Left ventricle myocardium inferior (tissue), 1 donor: ENCODE results near the gene COL1A1. TPM values are rescaled to one million over a fixed set of nuclear protein-coding genes. Genes with fewer than 3 reads are reported as not detected.

Experiments
- DNase-seq: peaks from one replicate; pipeline ENCODE4 v3.0.0-alpha.2; 2020
- H3K27ac ChIP-seq: fragments of 200-600 bp; replicated peaks from 2 replicates; pipeline ENCODE4 v1.8.0; 2021
- H3K27me3 ChIP-seq: fragments of 200-600 bp; 2 replicates; pipeline ENCODE4 v1.8.0; 2021; ENCODE audit warnings: low read depth
- H3K36me3 ChIP-seq: fragments of 200-600 bp; 2 replicates; pipeline ENCODE4 v1.8.0; 2021
- H3K4me1 ChIP-seq: fragments of 200-600 bp; 2 replicates; pipeline ENCODE4 v1.8.0; 2021
- H3K4me3 ChIP-seq: fragments of 200-600 bp; 2 replicates; pipeline ENCODE4 v1.8.0; 2021; ENCODE audit warnings: mild to moderate bottlenecking, moderate library complexity
- H3K9me3 ChIP-seq: fragments of 200-600 bp; replicated peaks from 2 replicates; pipeline ENCODE4 v1.8.0; 2021
- intact Hi-C: fragments of 100-400 bp; cut with micrococcal nuclease; formaldehyde crosslinking; loops from one replicate; pipeline ENCODE4 v1.11.0; 2022
- total RNA-seq: library from RNA; stranded (reverse); fragmentation: NEBNext Ultra II Directional; extraction: Animal tissue kit (Norgen Biotek cat#: 25700); gene quantifications from one replicate; pipeline ENCODE4 v1.2.1, GENCODE V29; 2021
- TF ChIP-seq, protein P1 (sequence below): fragments of 200-600 bp; IDR thresholded peaks from 2 replicates; pipeline ENCODE4 v1.8.0; 2021; ENCODE audit warnings: antibody characterized with exemption, mild to moderate bottlenecking, borderline replicate concordance
- donor health status: DM: no; HTN: yes; CAD: no; lungs with severe emphysema.

The COL1A1 gene
- total RNA-seq, 1 donor from 2014 or later, result 45.8 TPM

DNA sequence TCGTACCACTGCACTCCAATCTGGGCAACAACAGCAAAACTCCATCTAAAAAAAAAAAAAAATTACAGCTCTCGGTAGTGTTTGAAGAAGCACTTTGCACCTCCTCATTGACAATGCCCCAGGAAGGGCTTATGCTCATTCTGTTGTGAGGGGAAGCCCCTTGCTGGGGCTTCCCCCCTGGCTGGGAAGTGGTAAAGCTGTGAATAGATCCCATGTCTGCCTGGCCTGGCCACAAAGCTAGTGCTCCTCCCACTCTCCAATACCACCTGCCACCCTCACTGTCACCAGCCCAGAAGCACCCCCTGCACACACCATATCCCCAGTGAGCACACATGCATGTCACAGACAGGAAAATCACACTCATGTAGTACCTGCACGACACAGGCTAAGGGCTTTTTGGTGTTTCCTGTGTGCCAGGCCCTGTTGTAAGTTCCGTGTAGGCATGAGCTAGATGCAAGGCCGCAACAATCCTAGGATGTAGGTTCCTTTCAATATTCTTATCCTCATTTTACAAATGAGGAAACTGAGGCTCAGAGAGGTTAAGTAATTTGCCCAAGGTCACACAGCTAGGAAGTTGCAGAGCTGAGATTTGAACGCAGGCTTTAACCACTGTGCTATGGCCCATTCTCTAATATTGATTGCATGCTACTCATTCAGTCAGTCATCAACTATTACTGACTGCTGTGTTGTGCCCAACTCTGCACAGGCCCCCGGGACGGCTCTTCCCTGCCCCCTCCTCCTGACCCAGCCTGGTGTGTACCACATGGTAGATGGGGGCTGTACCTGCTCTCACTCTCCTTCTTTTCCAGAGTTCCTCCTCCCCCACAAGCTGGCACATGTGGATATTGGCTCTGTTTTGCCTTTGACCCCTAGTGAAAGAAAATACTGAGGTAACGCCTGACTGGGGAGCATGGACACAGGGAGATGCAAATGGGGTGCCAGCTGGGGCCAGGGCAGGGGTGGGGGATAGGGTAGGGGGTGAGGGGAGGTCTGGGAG is 11.9 kb upstream of the COL1A1 start:
- no peak overlapping the region for H3K4me3 ChIP-seq
- H3K9me3 ChIP-seq, result no peaks in the 10 kb centered on the region
- intact Hi-C loops, result no loop called here
- peak overlapping the region; percentile 27 for H3K27ac ChIP-seq
- H3K36me3 ChIP-seq, result no peaks in the 10 kb centered on the region
- H3K4me1 ChIP-seq, result peaks cover 56% of the 10 kb centered on the region
- TF ChIP-seq, protein P1, sequence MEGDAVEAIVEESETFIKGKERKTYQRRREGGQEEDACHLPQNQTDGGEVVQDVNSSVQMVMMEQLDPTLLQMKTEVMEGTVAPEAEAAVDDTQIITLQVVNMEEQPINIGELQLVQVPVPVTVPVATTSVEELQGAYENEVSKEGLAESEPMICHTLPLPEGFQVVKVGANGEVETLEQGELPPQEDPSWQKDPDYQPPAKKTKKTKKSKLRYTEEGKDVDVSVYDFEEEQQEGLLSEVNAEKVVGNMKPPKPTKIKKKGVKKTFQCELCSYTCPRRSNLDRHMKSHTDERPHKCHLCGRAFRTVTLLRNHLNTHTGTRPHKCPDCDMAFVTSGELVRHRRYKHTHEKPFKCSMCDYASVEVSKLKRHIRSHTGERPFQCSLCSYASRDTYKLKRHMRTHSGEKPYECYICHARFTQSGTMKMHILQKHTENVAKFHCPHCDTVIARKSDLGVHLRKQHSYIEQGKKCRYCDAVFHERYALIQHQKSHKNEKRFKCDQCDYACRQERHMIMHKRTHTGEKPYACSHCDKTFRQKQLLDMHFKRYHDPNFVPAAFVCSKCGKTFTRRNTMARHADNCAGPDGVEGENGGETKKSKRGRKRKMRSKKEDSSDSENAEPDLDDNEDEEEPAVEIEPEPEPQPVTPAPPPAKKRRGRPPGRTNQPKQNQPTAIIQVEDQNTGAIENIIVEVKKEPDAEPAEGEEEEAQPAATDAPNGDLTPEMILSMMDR, result no peak
- peaks cover 31% of the 10 kb centered on the region for H3K27me3 ChIP-seq
- no peak for DNase-seq

DNA sequence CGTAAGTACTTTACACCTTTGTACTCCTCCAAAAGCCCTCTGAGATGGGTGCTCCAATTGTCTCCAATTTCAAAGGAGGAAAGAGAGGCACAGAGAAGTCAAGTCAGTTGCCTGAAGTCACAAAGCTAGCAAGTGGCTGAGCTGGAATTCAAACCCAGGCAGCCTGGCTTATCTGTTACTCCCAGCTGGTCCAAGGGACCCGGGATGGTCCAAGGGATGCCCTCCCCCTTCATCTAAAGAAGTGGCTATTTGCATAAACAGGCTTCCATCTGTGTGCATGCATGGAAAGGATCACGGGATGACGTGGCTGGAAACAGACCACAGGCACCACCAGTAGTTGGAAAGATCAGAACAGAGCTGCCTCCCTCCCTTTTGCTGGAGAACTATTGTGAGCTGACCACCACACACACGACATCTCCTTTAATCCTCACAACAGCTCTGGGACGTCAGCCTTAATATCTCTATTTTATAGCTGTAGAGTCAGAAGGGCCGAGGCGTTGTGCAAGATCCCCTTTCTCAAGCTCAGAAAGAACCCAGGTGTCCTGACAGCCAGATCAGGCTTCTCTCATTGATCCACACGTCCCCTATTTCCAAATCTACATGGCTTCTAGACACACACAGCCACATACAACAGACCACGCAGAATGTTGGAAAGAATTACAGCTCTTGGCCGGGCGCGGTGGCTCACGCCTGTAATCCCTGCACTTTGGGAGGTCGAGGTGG is 10.9 kb upstream of the COL1A1 start:
- TF ChIP-seq, protein P1, result no peak
- intact Hi-C loops, result no loop called here
- H3K36me3 ChIP-seq, result no peaks in the 10 kb centered on the region
- H3K27ac ChIP-seq, result peak overlapping the region; percentile 84
- H3K4me1 ChIP-seq, result peaks cover 53% of the 10 kb centered on the region
- no peaks in the 10 kb centered on the region for H3K9me3 ChIP-seq
- no peak overlapping the region for H3K4me3 ChIP-seq
- DNase-seq, result no peak
- H3K27me3 ChIP-seq, result peaks cover 41% of the 10 kb centered on the region

DNA sequence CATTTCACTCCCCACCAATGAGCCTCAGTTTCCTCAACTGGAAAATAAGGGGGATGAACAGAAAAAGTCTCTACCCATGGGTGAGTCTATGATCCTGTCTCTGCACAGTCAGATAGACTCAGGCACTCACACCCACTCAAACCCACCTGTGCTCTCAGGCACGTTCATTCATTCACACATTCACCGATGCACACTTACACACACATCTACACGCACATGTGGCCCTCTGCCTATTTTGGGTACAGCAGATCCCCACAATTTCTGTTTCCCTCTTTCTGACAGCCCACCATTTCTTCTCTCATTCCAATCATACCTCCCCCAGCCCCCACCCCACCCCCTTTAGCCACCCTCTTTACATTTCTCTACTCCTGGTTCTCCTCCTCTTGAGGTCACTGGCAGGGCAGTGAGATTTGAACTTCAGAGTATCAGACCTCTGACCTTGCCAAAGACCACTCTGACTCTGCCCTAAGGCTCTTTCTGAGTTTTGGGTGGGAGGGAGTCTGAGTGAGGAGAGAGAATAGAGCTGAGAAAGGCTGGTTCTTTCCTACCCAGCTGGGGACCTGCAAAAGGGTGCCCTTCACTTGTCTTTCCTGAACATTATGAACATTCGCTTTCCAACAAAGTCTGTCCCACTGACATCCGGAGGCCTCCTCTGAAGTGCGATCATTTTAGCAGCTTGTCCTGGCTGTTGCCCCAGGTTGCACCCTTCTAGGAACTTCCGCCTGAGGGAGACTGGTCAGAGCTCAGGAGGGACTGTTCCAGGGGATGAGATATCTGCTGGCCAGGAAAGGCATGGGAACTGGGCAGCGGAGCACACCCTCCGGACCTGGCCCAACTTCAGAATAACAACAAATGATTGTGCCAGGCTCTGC is 10.1 kb upstream of the COL1A1 start:
- Histone ChIP-seq H3K4me3 (no peak overlapping the region), H3K36me3 (no peaks in the 10 kb centered on the region), H3K27me3 (peaks cover 49% of the 10 kb centered on the region), H3K9me3 (no peaks in the 10 kb centered on the region), H3K27ac (peak overlapping the region; percentile 84), H3K4me1 (peaks cover 59% of the 10 kb centered on the region)
- TF ChIP-seq, protein P1, result no peak
- DNase-seq, result no peak
- intact Hi-C loops, result no loop called here

DNA sequence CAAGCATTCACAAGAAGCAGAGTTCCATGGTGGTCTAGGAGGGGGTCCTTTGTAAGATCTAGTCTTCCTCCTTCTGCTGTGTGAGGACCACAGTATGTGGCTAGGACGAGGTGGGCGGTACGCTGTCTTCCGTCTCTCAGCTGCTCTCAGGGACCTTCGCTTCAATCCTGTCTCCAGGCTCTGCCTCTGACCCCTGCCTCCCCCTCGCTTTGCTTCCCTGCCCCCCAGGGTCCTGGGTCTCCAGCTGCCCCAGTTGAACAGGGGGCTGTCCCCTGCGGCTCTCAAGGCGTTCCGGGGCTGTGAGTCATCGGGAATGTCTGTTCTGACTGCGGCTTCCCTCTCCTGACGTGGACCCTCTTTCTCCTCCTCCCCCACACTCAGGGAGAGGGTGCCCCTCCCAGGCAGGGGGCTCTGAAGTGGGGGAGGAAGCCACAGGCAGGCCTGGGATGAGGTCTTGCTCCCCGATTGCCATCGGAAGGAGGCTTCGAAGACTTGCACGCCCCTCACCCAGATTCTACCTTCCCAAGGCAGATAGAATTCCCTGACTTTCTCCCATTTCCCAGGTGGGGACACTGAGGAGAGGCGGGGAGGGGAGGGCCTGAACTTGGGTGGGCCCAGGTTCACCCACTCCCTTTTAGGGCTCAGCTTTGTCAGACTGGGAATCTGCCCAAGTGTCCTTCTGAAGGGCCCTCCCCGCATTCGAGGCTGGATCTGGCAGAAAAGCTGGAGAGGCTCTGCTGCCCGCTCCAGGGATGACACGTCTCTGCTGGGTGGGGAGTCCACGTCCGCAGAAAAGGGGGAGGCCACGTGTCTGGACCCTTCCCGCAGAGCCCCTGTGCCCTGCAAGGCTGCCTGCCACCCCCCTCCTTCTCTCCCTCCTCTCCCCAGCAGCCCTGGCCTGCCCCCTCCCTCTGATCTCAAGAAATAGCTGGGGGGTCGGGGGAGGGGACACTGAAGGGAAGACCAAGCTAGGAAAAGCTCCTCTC is 9.1 kb upstream of the COL1A1 start:
- Histone ChIP-seq H3K27me3 (peaks cover 58% of the 10 kb centered on the region), H3K36me3 (no peaks in the 10 kb centered on the region), H3K27ac (peak overlapping the region; percentile 84), H3K4me3 (no peak overlapping the region), H3K4me1 (peaks cover 66% of the 10 kb centered on the region), H3K9me3 (no peaks in the 10 kb centered on the region)
- TF ChIP-seq, protein P1, result no peak
- peak; percentile 57 for DNase-seq
- intact Hi-C loops, result no loop called here
